Tibial artery (tissue), 4 donors: ENCODE measurements around the gene AUNIP.
A peak's percentile ranks its signal among the peaks of the same experiment; 100 is the strongest.

Source experiments
- DNase-seq, 2 donors: peaks; one replicate each; pipeline ENCODE4 v3.0.0-alpha.2; 2019
- H3K27ac ChIP-seq, 2 donors: fragments of 200-600 bp; sonication (generic) in 1 of 2; 1 replicate in 1 of 2; 2 replicates in 1 of 2; pipeline ENCODE4 v1.5.1; 2018 to 2019; ENCODE audit warnings: mild to moderate bottlenecking in 1 of 2
- H3K27me3 ChIP-seq, 2 donors: fragments of 200-600 bp; sonication (generic) in 1 of 2; one replicate each; pipeline versions ENCODE4 v1.5.1 to v1.6.0; 2016 to 2019
- H3K36me3 ChIP-seq, 3 donors: fragments of 200-600 bp; sonication (generic) in 2 of 3; one replicate each; pipeline ENCODE4 v1.5.1; 2016 to 2019; ENCODE audit warnings: mild to moderate bottlenecking in 2 of 3
- H3K4me1 ChIP-seq, 4 donors: fragments of 200-600 bp; sonication (generic) in 2 of 4; 1 replicate in 3 of 4; 2 replicates in 1 of 4; pipeline ENCODE4 v1.5.1; 2016 to 2019
- H3K4me3 ChIP-seq, 2 donors: fragments of 200-600 bp; sonication (generic) in 1 of 2; 1 replicate in 1 of 2; 2 replicates in 1 of 2; pipeline ENCODE4 v1.5.1; 2018 to 2019; ENCODE audit warnings: mild to moderate bottlenecking in 2 of 2
- H3K9me3 ChIP-seq, 3 donors: fragments of 200-600 bp; sonication (generic) in 1 of 3; one replicate each; pipeline ENCODE4 v1.5.1; 2016 to 2019
- CTCF ChIP-seq, 2 experiments: fragments of 200-600 bp in 1 of 2; fragments of 450-650 bp in 1 of 2; IDR thresholded peaks; one replicate each; pipeline ENCODE4 v1.5.1; 2017 to 2019; ENCODE audit warnings: antibody characterized with exemption in 2 of 2, mild to moderate bottlenecking in 1 of 2, moderate library complexity in 1 of 2
- intact Hi-C: fragments of 100-400 bp; cut with DNase I; formaldehyde crosslinking; loops from one replicate; pipeline ENCODE4 v1.15.0; 2023; ENCODE audit warnings: low total_unique reads

Gene AUNIP

GRCh38 chr1:25809929-25810328 is 49.3 kb downstream of the AUNIP start:
- intact Hi-C loops: loop anchor here (5.0 to 10.0 kb wide), 3 partner anchors 203 to 575 kb away; partner anchors contain the start of gene SYF2
- H3K4me1 ChIP-seq: peaks cover 0 to 54% (median 36%) of the 10 kb centered on the region in 4 donors
- no peaks in the 10 kb centered on the region for H3K9me3 ChIP-seq
- H3K36me3 ChIP-seq: peaks cover 34 to 75% (median 60%) of the 10 kb centered on the region in 3 donors
- H3K4me3 ChIP-seq: no peak overlapping the region
- no peak for TF ChIP-seq CTCF (IDR thresholded peaks at IDR 0.05)
- H3K27me3 ChIP-seq: no peaks in the 10 kb centered on the region
- no peak overlapping the region for H3K27ac ChIP-seq
- DNase-seq: peak in 1 of 2 donors; percentile 48

GRCh38 chr1:25809283-25809926 is 49.9 kb downstream of the AUNIP start:
- peaks cover 0 to 59% (median 39%) of the 10 kb centered on the region in 4 donors for H3K4me1 ChIP-seq

GRCh38 chr1:25808481-25809244 is 50.6 kb downstream of the AUNIP start:
- Histone ChIP-seq H3K9me3 (no peaks in the 10 kb centered on the region), H3K27me3 (no peaks in the 10 kb centered on the region), H3K4me1 (peaks cover 0 to 66% (median 46%) of the 10 kb centered on the region in 4 donors), H3K36me3 (peaks cover 25 to 62% (median 51%) of the 10 kb centered on the region in 3 donors), H3K27ac (no peak overlapping the region), H3K4me3 (no peak overlapping the region)
- peak; percentile 16 to 64 for DNase-seq
- TF ChIP-seq CTCF (IDR thresholded peaks at IDR 0.05): no peak
- intact Hi-C loops: loop anchor here (5.0 to 10.0 kb wide), 2 partner anchors 261 to 574 kb away; partner anchors contain the start of gene SYF2

More at GRCh38 chr1:25809283-25809926, 49.9 kb downstream of the AUNIP start:
- H3K36me3 ChIP-seq: peaks cover 32 to 70% (median 59%) of the 10 kb centered on the region in 3 donors
- H3K27me3 ChIP-seq: no peaks in the 10 kb centered on the region
- H3K9me3 ChIP-seq: no peaks in the 10 kb centered on the region
- no peak overlapping the region for H3K4me3 ChIP-seq
- TF ChIP-seq CTCF (IDR thresholded peaks at IDR 0.05): no peak
- no peak overlapping the region for H3K27ac ChIP-seq
- DNase-seq: peak; percentile 15 to 66
- intact Hi-C loops: loop anchor here (5.0 to 10.0 kb wide), 2 partner anchors 262 to 575 kb away; partner anchors contain the start of gene SYF2

- H3K27ac ChIP-seq: peak overlapping the region; percentile 18 to 78
- no peak overlapping the region for H3K4me3 ChIP-seq
- peaks cover 0 to 72% (median 55%) of the 10 kb centered on the region in 4 donors for H3K4me1 ChIP-seq
- intact Hi-C loops: loop anchor here (5.0 to 10.0 kb wide), 2 partner anchors 260 to 573 kb away; partner anchors contain the start of gene SYF2
- H3K36me3 ChIP-seq: peaks cover 21 to 53% (median 45%) of the 10 kb centered on the region in 3 donors
- DNase-seq: peak; percentile 21 to 61
- H3K9me3 ChIP-seq: no peaks in the 10 kb centered on the region
- TF ChIP-seq CTCF (IDR thresholded peaks at IDR 0.05): no peak
- H3K27me3 ChIP-seq: no peaks in the 10 kb centered on the region
Observed at GRCh38 chr1:25807480-25808390, 51.5 kb downstream of the AUNIP start.

GRCh38 chr1:25806418-25806817 is 52.8 kb downstream of the AUNIP start:
- intact Hi-C loops: loop anchor here (5.0 to 10.0 kb wide), 2 partner anchors 259 to 572 kb away; partner anchors contain the start of gene SYF2
- H3K4me3 ChIP-seq: no peak overlapping the region
- peak in 1 of 2 donors; percentile 84 for DNase-seq

More at GRCh38 chr1:25806418-25806817, 52.8 kb downstream of the AUNIP start:
- Histone ChIP-seq H3K9me3 (no peaks in the 10 kb centered on the region), H3K4me1 (peaks cover 0 to 82% (median 68%) of the 10 kb centered on the region in 4 donors), H3K27me3 (no peaks in the 10 kb centered on the region), H3K27ac (peak overlapping the region; percentile 78 to 83), H3K36me3 (peaks cover 21 to 42% (median 38%) of the 10 kb centered on the region in 3 donors)
- no peak for TF ChIP-seq CTCF (IDR thresholded peaks at IDR 0.05)
